WTC11 (cell line): ENCODE results near the gene ALG2.

Experiments used
- AFF4 ChIP-seq: sonication (generic); formaldehyde crosslinking; IDR thresholded peaks from 2 replicates; pipeline ENCODE4 v1.8.1; 2023; ENCODE audit warnings: mild to moderate bottlenecking, missing genetic modification reagents, borderline replicate concordance
- ATF1 ChIP-seq: sonication (generic); formaldehyde crosslinking; IDR thresholded peaks from 2 replicates; pipeline ENCODE4 v1.8.1; 2023; ENCODE audit warnings: mild to moderate bottlenecking, moderate library complexity, missing genetic modification reagents
- CDX4 ChIP-seq: fragments of 250-450 bp; sonication (Bioruptor Pico); IDR thresholded peaks from 2 replicates; pipeline ENCODE4 v1.9.0; 2021; ENCODE audit warnings: moderate library complexity, mild to moderate bottlenecking, inconsistent platforms, borderline replicate concordance
- CTCF ChIP-seq: fragments of 200-600 bp; IDR thresholded peaks from 2 replicates; pipeline ENCODE4 v1.8.0; 2022; ENCODE audit warnings: antibody characterized with exemption
- E2F1 ChIP-seq: sonication (generic); formaldehyde crosslinking; IDR thresholded peaks from 2 replicates; pipeline ENCODE4 v1.8.0; 2022; ENCODE audit warnings: mild to moderate bottlenecking, missing genetic modification reagents
- ETV6 ChIP-seq: sonication (generic); formaldehyde crosslinking; IDR thresholded peaks from 2 replicates; pipeline ENCODE4 v1.8.1; 2022; ENCODE audit warnings: mild to moderate bottlenecking, missing genetic modification reagents
- FOXK1 ChIP-seq: sonication (generic); formaldehyde crosslinking; IDR thresholded peaks from 2 replicates; pipeline ENCODE4 v1.8.0; 2022; ENCODE audit warnings: mild to moderate bottlenecking, moderate library complexity, missing genetic modification reagents
- IRF1 ChIP-seq: sonication (generic); formaldehyde crosslinking; IDR thresholded peaks from 2 replicates; pipeline ENCODE4 v1.8.0; 2023; ENCODE audit warnings: missing genetic modification reagents
- MAX ChIP-seq: sonication (generic); formaldehyde crosslinking; IDR thresholded peaks from 2 replicates; pipeline ENCODE4 v1.8.0; 2022; ENCODE audit warnings: mild to moderate bottlenecking, missing genetic modification reagents
- SMAD4 ChIP-seq: sonication (generic); formaldehyde crosslinking; IDR thresholded peaks from 2 replicates; pipeline ENCODE4 v1.8.0; 2022; ENCODE audit warnings: mild to moderate bottlenecking, missing genetic modification reagents
- STAT6 ChIP-seq: sonication (generic); formaldehyde crosslinking; conservative IDR thresholded peaks from 2 replicates; pipeline ENCODE4 v1.8.1; 2023; ENCODE audit warnings: mild to moderate bottlenecking, low read depth, missing genetic modification reagents, moderate library complexity

- no peak for TF ChIP-seq ETV6 (CRISPR knock-in tag)
- TF ChIP-seq MAX (CRISPR knock-in tag): no peak
- no peak for TF ChIP-seq CTCF
- no peak for TF ChIP-seq E2F1
- TF ChIP-seq FOXK1 (CRISPR knock-in tag): no peak
- no peak for TF ChIP-seq IRF1 (CRISPR knock-in tag)
- TF ChIP-seq ATF1 (CRISPR knock-in tag): no peak
- TF ChIP-seq CDX4 (CRISPR knock-in tag): no peak
- TF ChIP-seq AFF4 (CRISPR knock-in tag): no peak
- no peak for TF ChIP-seq STAT6 (CRISPR knock-in tag)
- no peak for TF ChIP-seq SMAD4 (CRISPR knock-in tag)
These were observed 36.1 kb upstream of the ALG2 start for GRCh38 chr9:99257723-99258389.
